Measurements from ENCODE around the gene GSTA3. TPM values are rescaled to one million over a fixed set of nuclear protein-coding genes. Genes with fewer than 3 reads are reported as not detected.

The GSTA3 gene
- total RNA-seq, 1 donor from 2014 or later: not detected

DNA sequence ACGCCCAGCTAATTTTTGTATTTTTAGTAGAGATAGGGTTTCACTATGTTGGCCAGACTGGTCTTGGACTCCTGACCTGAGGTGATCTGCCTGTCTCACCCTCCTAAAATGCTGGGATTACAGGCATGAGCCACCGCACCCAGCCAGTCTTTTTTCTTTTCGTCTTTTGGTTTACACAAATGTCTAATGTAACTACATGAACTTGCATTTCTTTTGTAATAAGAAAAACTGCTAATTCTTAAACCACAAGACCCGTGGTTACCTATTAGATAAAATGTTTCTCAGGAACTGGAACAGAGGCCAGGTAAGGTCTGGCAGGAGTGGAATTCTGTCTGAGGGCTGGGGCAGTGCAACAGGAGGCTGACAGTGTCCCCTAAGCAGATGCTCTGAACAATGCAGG lies 32.7 kb upstream of the GSTA3 start:
- Mint-ChIP-seq H3K27ac (no peak overlapping the region), H3K36me3 (no peaks in the 10 kb centered on the region), H3K4me3 (no peak overlapping the region), H3K9me3 (no peaks in the 10 kb centered on the region), H3K27me3 (no peaks in the 10 kb centered on the region), H3K4me1 (ENCODE audit: unreplicated experiment) (peaks cover 8% of the 10 kb centered on the region)
- TF ChIP-seq, protein P1, sequence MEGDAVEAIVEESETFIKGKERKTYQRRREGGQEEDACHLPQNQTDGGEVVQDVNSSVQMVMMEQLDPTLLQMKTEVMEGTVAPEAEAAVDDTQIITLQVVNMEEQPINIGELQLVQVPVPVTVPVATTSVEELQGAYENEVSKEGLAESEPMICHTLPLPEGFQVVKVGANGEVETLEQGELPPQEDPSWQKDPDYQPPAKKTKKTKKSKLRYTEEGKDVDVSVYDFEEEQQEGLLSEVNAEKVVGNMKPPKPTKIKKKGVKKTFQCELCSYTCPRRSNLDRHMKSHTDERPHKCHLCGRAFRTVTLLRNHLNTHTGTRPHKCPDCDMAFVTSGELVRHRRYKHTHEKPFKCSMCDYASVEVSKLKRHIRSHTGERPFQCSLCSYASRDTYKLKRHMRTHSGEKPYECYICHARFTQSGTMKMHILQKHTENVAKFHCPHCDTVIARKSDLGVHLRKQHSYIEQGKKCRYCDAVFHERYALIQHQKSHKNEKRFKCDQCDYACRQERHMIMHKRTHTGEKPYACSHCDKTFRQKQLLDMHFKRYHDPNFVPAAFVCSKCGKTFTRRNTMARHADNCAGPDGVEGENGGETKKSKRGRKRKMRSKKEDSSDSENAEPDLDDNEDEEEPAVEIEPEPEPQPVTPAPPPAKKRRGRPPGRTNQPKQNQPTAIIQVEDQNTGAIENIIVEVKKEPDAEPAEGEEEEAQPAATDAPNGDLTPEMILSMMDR (conservative IDR thresholded peaks at IDR 0.05): no peak
- DNase-seq (ENCODE audit: extremely low spot score, unreplicated experiment): no peak

DNA sequence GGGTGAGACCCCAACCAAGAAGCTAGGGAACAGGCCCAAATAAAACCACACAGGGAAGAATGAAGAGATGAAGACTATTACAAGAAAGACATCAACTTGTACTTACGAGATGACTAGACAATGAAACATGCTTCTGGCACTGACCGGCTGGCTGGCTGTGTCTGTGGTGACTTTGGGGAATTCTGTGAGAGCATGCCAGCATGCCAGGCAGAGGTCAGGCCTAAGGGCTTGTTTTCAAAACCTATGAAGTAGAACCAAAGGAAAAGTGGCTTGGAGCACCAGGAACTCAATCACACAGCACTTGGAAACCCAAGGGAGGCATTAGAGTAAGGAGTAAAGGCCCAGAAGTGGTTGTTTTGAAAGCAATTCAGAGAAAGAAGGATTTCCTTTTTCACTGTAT lies 28.4 kb upstream of the GSTA3 start:
- Mint-ChIP-seq H3K4me3 (no peak overlapping the region), H3K36me3 (no peaks in the 10 kb centered on the region), H3K4me1 (ENCODE audit: unreplicated experiment) (peaks cover 3% of the 10 kb centered on the region), H3K27me3 (no peaks in the 10 kb centered on the region), H3K9me3 (no peaks in the 10 kb centered on the region), H3K27ac (no peak overlapping the region)
- TF ChIP-seq, protein P1 (conservative IDR thresholded peaks at IDR 0.05): no peak
- DNase-seq (ENCODE audit: extremely low spot score, unreplicated experiment): no peak

DNA sequence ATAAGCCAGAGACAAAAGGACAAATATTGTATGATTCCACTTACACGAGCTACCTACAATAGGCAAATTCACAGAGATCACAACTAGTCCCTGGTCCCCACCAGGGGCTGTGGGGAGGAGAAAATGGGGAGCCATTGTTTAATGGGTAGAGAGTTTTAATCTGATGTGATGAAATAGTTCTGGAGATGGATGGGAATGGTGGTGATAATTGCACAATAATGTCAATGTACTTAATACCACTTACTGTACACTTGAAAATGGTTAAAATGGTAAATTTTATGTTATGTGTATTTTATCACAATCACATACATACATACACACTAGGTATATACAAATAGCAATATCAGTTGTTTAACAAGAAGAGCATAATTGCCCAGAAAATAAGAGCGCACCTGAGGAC lies 24.3 kb upstream of the GSTA3 start:
- H3K4me1 Mint-ChIP-seq (ENCODE audit: unreplicated experiment): no peaks in the 10 kb centered on the region
- no peak overlapping the region for H3K27ac Mint-ChIP-seq
- H3K36me3 Mint-ChIP-seq: no peaks in the 10 kb centered on the region
- TF ChIP-seq, protein P1 (conservative IDR thresholded peaks at IDR 0.05): no peak
- no peaks in the 10 kb centered on the region for H3K9me3 Mint-ChIP-seq
- no peak overlapping the region for H3K4me3 Mint-ChIP-seq
- no peak for DNase-seq (ENCODE audit: extremely low spot score, unreplicated experiment)
- H3K27me3 Mint-ChIP-seq: no peaks in the 10 kb centered on the region

DNA sequence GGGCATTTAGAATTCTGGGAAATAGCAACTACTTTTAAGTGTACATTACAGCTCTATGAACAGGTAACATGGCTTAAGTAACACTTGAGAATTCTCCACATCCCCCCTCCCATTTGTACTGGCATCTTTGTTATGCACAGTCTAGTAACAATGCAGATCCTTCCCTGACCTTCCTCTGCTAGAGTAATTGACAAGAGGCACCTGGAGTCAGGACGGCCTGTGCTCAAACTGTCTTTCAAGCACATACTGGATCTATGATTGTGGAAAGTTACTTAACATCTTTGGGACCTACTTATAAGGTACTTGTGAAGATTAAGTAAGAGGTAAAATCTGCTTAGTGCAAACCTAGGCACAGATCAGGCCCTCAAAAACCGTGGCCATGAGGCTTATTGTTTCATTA lies 21.9 kb upstream of the GSTA3 start:
- TF ChIP-seq, protein P1 (conservative IDR thresholded peaks at IDR 0.05): no peak
- no peaks in the 10 kb centered on the region for H3K4me1 Mint-ChIP-seq (ENCODE audit: unreplicated experiment)
- peaks cover 4% of the 10 kb centered on the region for H3K9me3 Mint-ChIP-seq
- H3K27ac Mint-ChIP-seq: no peak overlapping the region
- no peaks in the 10 kb centered on the region for H3K36me3 Mint-ChIP-seq
- DNase-seq (ENCODE audit: extremely low spot score, unreplicated experiment): no peak
- H3K27me3 Mint-ChIP-seq: no peaks in the 10 kb centered on the region
- no peak overlapping the region for H3K4me3 Mint-ChIP-seq

DNA sequence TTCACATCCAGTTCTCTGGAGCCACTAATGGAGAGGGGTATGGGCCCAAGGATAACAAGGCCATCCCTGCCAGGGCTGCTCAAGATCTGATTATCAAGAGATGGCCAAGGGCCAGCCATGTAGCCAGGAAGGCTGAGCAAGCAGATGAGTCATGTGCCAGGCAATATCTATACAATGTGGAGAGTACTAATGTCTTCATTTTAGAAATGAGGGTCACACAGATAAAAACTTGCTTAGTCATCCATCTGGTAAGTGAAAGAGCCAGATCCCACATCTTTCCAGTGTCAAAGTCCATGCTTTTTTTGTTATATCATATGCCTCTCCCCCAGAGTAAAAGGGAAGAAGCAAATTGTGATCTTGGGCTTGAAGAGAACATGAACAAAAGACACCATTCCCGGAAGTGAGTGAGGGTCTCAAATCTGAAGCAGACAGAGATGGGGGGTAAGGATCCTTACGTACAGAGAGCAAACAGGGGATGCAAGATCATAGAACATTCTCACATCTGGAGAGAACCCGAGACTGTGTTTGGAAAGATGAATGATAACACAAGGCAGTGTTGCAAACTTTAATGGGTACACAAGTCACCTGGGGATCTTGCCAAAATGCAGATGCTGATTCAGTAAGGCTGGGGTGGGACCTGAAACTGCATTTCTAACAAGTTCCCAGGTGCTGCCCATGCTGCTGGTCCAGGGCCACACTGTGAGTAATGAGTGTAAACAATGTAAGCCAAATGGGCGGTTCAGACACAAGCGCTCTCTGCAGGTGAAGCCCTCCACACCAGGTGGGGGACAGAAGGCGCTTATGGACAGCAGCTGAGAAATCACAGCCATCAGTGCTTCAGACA lies 20.0 kb upstream of the GSTA3 start:
- H3K27me3 Mint-ChIP-seq: no peaks in the 10 kb centered on the region
- H3K36me3 Mint-ChIP-seq: no peaks in the 10 kb centered on the region
- no peaks in the 10 kb centered on the region for H3K4me1 Mint-ChIP-seq (ENCODE audit: unreplicated experiment)
- TF ChIP-seq, protein P1 (conservative IDR thresholded peaks at IDR 0.05): no peak
- H3K4me3 Mint-ChIP-seq: no peak overlapping the region
- H3K9me3 Mint-ChIP-seq: peaks cover 4% of the 10 kb centered on the region
- H3K27ac Mint-ChIP-seq: no peak overlapping the region
- DNase-seq (ENCODE audit: extremely low spot score, unreplicated experiment): no peak
